SK-N-SH (cell line): ENCODE data around the gene MIAT. TPM values are rescaled to one million over a fixed set of nuclear protein-coding genes. Genes with fewer than 3 reads are reported as not detected.

ENCODE experiments used
- CTCF ChIA-PET: fragments of 300-600, 350-600 bp; formaldehyde crosslinking; extraction: SDS; loops from one replicate; lab custom pipeline; 2021; lab: Yijun Ruan, JAX
- POLR2A ChIA-PET: fragments of 350-600 bp; sonication (Branson Sonifier 250); formaldehyde crosslinking; extraction: SDS; loops from one replicate; lab custom pipeline; 2020; ENCODE audit warnings: antibody characterized with exemption, inconsistent platforms; lab: Yijun Ruan, JAX
- DNase-seq: peaks from one replicate; pipeline ENCODE4 v3.0.0; 2012
- H2AFZ ChIP-seq: fragments of 200-600 bp; sonication (generic); 2 replicates; pipeline ENCODE4 v1.8.1; 2016; ENCODE audit warnings: antibody characterized with exemption, mild to moderate bottlenecking, low read depth
- H3F3A ChIP-seq: fragments of 200-600 bp; sonication (generic); replicated peaks from 2 replicates; pipeline ENCODE3; 2016; ENCODE audit warnings: antibody characterized with exemption, mild to moderate bottlenecking; ENCODE audit not compliant: insufficient read depth
- H3K27ac ChIP-seq, 2 experiments: fragments of 200-500 bp in 1 of 2; fragments of 200-600 bp in 1 of 2; sonication (Bioruptor generic) in 1 of 2; sonication (generic), shearing (Covaris generic) in 1 of 2; 2 replicates each; pipeline versions ENCODE4 v1.5.1 to v1.6.1; 2014 to 2016; ENCODE audit warnings: low read depth in 2 of 2, inconsistent platforms in 1 of 2, low read length in 1 of 2, mild to moderate bottlenecking in 1 of 2, mixed read lengths in 1 of 2
- H3K27me3 ChIP-seq: fragments of 200-600 bp; sonication (generic), shearing (Covaris generic); 2 replicates; pipeline ENCODE4 v1.6.1; 2016; ENCODE audit warnings: mixed run types; ENCODE audit not compliant: insufficient read depth
- H3K36me3 ChIP-seq, 2 experiments: fragments of 200-500 bp in 1 of 2; fragments of 200-600 bp in 1 of 2; sonication (Bioruptor generic) in 1 of 2; sonication (generic) in 1 of 2; replicated peaks in 1 of 2; 2 replicates each; pipeline versions ENCODE3 to v1.5.1; 2014 to 2016; ENCODE audit warnings: low read length in 1 of 2, mild to moderate bottlenecking in 1 of 2; ENCODE audit not compliant: insufficient read depth in 2 of 2, control insufficient read depth in 1 of 2
- H3K4me1 ChIP-seq, 2 experiments: fragments of 200-500 bp in 1 of 2; fragments of 200-600 bp in 1 of 2; sonication (Bioruptor generic) in 1 of 2; sonication (generic), shearing (Covaris generic) in 1 of 2; 2 replicates each; pipeline versions ENCODE4 v1.5.1 to v1.6.1; 2014 to 2016; ENCODE audit warnings: low read depth in 1 of 2, low read length in 1 of 2, mixed run types in 1 of 2; ENCODE audit not compliant: insufficient read depth in 2 of 2, control insufficient read depth in 1 of 2
- H3K4me2 ChIP-seq: fragments of 200-600 bp; sonication (generic), shearing (Covaris generic); 2 replicates; pipeline ENCODE4 v1.6.1; 2017; ENCODE audit warnings: mixed run types
- H3K4me3 ChIP-seq, 2 experiments: fragments of 200-500 bp in 1 of 2; fragments of 200-600 bp in 1 of 2; sonication (Bioruptor generic) in 1 of 2; sonication (generic), shearing (Covaris generic) in 1 of 2; 2 replicates each; pipeline versions ENCODE4 v1.5.1 to v1.8.1; 2014 to 2016; ENCODE audit warnings: low read depth in 2 of 2, inconsistent platforms in 1 of 2, low read length in 1 of 2, mild to moderate bottlenecking in 1 of 2, mixed read lengths in 1 of 2, moderate library complexity in 1 of 2
- H3K79me2 ChIP-seq: fragments of 200-600 bp; sonication (generic); 2 replicates; pipeline ENCODE4 v1.8.1; 2017; ENCODE audit warnings: mild to moderate bottlenecking; ENCODE audit not compliant: insufficient read depth
- H3K9ac ChIP-seq: fragments of 200-600 bp; sonication (generic); 2 replicates; pipeline ENCODE4 v1.6.1; 2017; ENCODE audit warnings: mixed run types
- H3K9me2 ChIP-seq: fragments of 200-600 bp; sonication (generic); 2 replicates; pipeline ENCODE4 v1.6.1; 2017; ENCODE audit warnings: mixed run types
- H3K9me3 ChIP-seq: fragments of 200-600 bp; sonication (generic); 2 replicates; pipeline ENCODE4 v1.6.1; 2017; ENCODE audit warnings: mixed run types, mild to moderate bottlenecking, moderate library complexity
- H4K20me1 ChIP-seq: fragments of 200-600 bp; sonication (generic); 2 replicates; pipeline ENCODE4 v1.6.1; 2017; ENCODE audit warnings: mild to moderate bottlenecking, mixed run types; ENCODE audit not compliant: insufficient read depth
- EP300 ChIP-seq, 2 experiments: IDR thresholded peaks; 2 replicates each; pipeline versions ENCODE4 v1.4.0 to v1.6.1; 2012; ENCODE audit warnings: borderline replicate concordance in 1 of 2, low read depth in 1 of 2, low read length in 1 of 2
- FOSL2 ChIP-seq: IDR thresholded peaks from 2 replicates; pipeline ENCODE4 v1.4.0; 2012; ENCODE audit warnings: low read depth, mild to moderate bottlenecking, moderate library complexity, borderline replicate concordance
- FOXJ3 ChIP-seq: sonication (generic); formaldehyde crosslinking; IDR thresholded peaks from 2 replicates; pipeline ENCODE4 v1.5.1; 2020; ENCODE audit warnings: mild to moderate bottlenecking, missing genetic modification reagents
- GABPA ChIP-seq: IDR thresholded peaks from 2 replicates; pipeline ENCODE4 v1.4.0; 2012; ENCODE audit warnings: low read depth, mild to moderate bottlenecking
- GATA2 ChIP-seq: sonication (generic); formaldehyde crosslinking; IDR thresholded peaks from 2 replicates; pipeline ENCODE4 v1.5.0; 2020; ENCODE audit warnings: mild to moderate bottlenecking, missing genetic modification reagents
- MAX ChIP-seq: IDR thresholded peaks from 2 replicates; pipeline ENCODE4 v1.4.0; 2012; ENCODE audit warnings: low read depth
- MEF2A ChIP-seq: IDR thresholded peaks from 2 replicates; pipeline ENCODE4 v1.4.0; 2012; ENCODE audit warnings: low read depth, borderline replicate concordance
- NRF1 ChIP-seq: IDR thresholded peaks from 2 replicates; pipeline ENCODE4 v1.6.1; 2012; ENCODE audit warnings: low read depth, mild to moderate bottlenecking, low read length
- PBX3 ChIP-seq: IDR thresholded peaks from 2 replicates; pipeline ENCODE4; 2012
- RCOR1 ChIP-seq: fragments of 150-350 bp; IDR thresholded peaks from 2 replicates; pipeline ENCODE4 v1.6.1; 2017; ENCODE audit warnings: antibody characterized with exemption, low read length
- RFX5 ChIP-seq: IDR thresholded peaks from 2 replicates; pipeline ENCODE4 v1.6.1; 2012; ENCODE audit warnings: mild to moderate bottlenecking, improper control_type of control experiment, low read length
- RXRA ChIP-seq: IDR thresholded peaks from 2 replicates; pipeline ENCODE4 v1.4.0; 2012; ENCODE audit warnings: low read depth, mild to moderate bottlenecking, borderline replicate concordance
- SMC3 ChIP-seq: IDR thresholded peaks from 2 replicates; pipeline ENCODE4 v1.6.1; 2012; ENCODE audit warnings: low read depth, low read length, improper control_type of control experiment
- ZBTB33 ChIP-seq: IDR thresholded peaks from 2 replicates; pipeline ENCODE4 v1.4.0; 2012; ENCODE audit warnings: low read depth, borderline replicate concordance
- WGBS: methylation state at CpG from one replicate; pipeline ENCODE4 v1.1.6; 2017; ENCODE audit warnings: low lambda C conversion rate; 5-methylcytosine and 5-hydroxymethylcytosine counted together
- polyA plus RNA-seq, 3 experiments: library from polyadenylated mRNA; depleted of rRNA; stranded (reverse); fragments of >200 nt; gene quantifications; 2 replicates each; pipeline ENCODE4 v1.2.3, GENCODE V29; 2012

Gene MIAT
- polyA plus RNA-seq, 1 of the 3 experiments (the other 2 are of a cell fraction): 5.4 TPM

- Histone ChIP-seq H3K79me2 (no peaks in the 10 kb centered on the region), H3K4me2 (no peak overlapping the region), H3K9me2 (no peaks in the 10 kb centered on the region), H2AFZ (no peak overlapping the region), H3K27me3 (no peaks in the 10 kb centered on the region), H4K20me1 (no peaks in the 10 kb centered on the region), H3F3A (no peaks in the 10 kb centered on the region), H3K9ac (no peak overlapping the region), H3K27ac (no peak overlapping the region), H3K4me3 (no peak overlapping the region), H3K36me3 (peaks cover 0 to 4% of the 10 kb centered on the region in 2 experiments), H3K4me1 (no peaks in the 10 kb centered on the region), H3K9me3 (no peaks in the 10 kb centered on the region)
- no peak for TF ChIP-seq MEF2A
- no peak for TF ChIP-seq RFX5
- no peak for TF ChIP-seq GABPA
- TF ChIP-seq MAX: no peak
- TF ChIP-seq PBX3: no peak
- no peak for TF ChIP-seq GATA2 (CRISPR knock-in tag)
- TF ChIP-seq RXRA: no peak
- TF ChIP-seq FOXJ3 (CRISPR knock-in tag): no peak
- TF ChIP-seq FOSL2: no peak
- TF ChIP-seq SMC3: no peak
- TF ChIP-seq NRF1: no peak
- no peak for TF ChIP-seq RCOR1
- no peak for TF ChIP-seq ZBTB33
- TF ChIP-seq EP300 (IDR thresholded peaks at IDR 0.05; ENCODE audit: borderline replicate concordance in 1 of 2, low read depth in 1 of 2, low read length in 1 of 2): no peak
- ChIA-PET CTCF (interaction anchor here (1.1 to 2.2 kb wide), 2 partner anchors 11 to 228 kb away, joined by 3 to 9 read pairs; no protein-coding TSS in a partner anchor), POLR2A (interaction anchor here (1.1 kb wide), 1 partner anchor 17 kb away, joined by 3 read pairs; no protein-coding TSS in a partner anchor)
- 82% methylated on average over 12 of the region's 12 CpGs for WGBS
- no peak for DNase-seq
Observed at GRCh38 chr22:26689513-26690301, 32.3 kb downstream of the MIAT start.
